Measurements from ENCODE around the gene PML.
"Not testable (repeated sequence)": the region's sequence is repeated elsewhere in the genome, so short reads cannot be mapped to it uniquely, and the experiment has no call there.

Gene PML

GRCh38 chr15:74040109-74040850, 45.8 kb downstream of the PML start:
- peak; percentile 92 for DNase-seq (ENCODE audit: low read depth)

GRCh38 chr15:74041311-74041756, 46.8 kb downstream of the PML start:
- DNase-seq (ENCODE audit: low read depth): no peak

GRCh38 chr15:74041777-74042435, 47.4 kb downstream of the PML start:
- DNase-seq (ENCODE audit: low read depth): no peak

GRCh38 chr15:74042603-74043424, 48.3 kb downstream of the PML start:
- no peak for DNase-seq (ENCODE audit: low read depth)

GRCh38 chr15:74043425-74044266, 49.1 kb downstream of the PML start:
- DNase-seq (ENCODE audit: low read depth): no peak

GRCh38 chr15:74044267-74045110, 50.0 kb downstream of the PML start:
- DNase-seq (ENCODE audit: low read depth): no peak

- DNase-seq (ENCODE audit: low read depth): no peak
Measured at GRCh38 chr15:74045184-74045583, 50.7 kb downstream of the PML start.

- no peak for DNase-seq (ENCODE audit: low read depth)
Measured at GRCh38 chr15:74045636-74046274, 51.2 kb downstream of the PML start.

- no peak for DNase-seq (ENCODE audit: low read depth)
Measured at GRCh38 chr15:74046275-74046674, 51.8 kb downstream of the PML start.

GRCh38 chr15:74050127-74050526, 55.6 kb downstream of the PML start:
- DNase-seq (ENCODE audit: low read depth): no peak

- no peak for DNase-seq (ENCODE audit: low read depth)
Measured at GRCh38 chr15:74050556-74051234, 56.2 kb downstream of the PML start.

- not testable (repeated sequence) for DNase-seq (ENCODE audit: low read depth)
Measured at GRCh38 chr15:74052271-74053260, 58.0 kb downstream of the PML start.

GRCh38 chr15:74053517-74053916, 59.0 kb downstream of the PML start:
- no peak for DNase-seq (ENCODE audit: low read depth)

- DNase-seq (ENCODE audit: low read depth): no peak
Measured at GRCh38 chr15:74053941-74054529, 59.5 kb downstream of the PML start.

- DNase-seq (ENCODE audit: low read depth): no peak
Measured at GRCh38 chr15:74055804-74056203, 61.3 kb downstream of the PML start.

GRCh38 chr15:74056330-74056729, 61.8 kb downstream of the PML start:
- not testable (repeated sequence) for DNase-seq (ENCODE audit: low read depth)

GRCh38 chr15:74059050-74059833, 64.7 kb downstream of the PML start:
- not testable (repeated sequence) for DNase-seq (ENCODE audit: low read depth)

Measured in HS-27A (cell line).